HEK293 (cell line): Measurements from ENCODE around the gene TMEM271.

Experiments
- CTCF ChIP-seq: fragments of 450-650 bp; formaldehyde crosslinking; IDR thresholded peaks from 2 replicates; pipeline ENCODE4 v1.5.1; 2016; ENCODE audit warnings: missing biosample characterization, missing genetic modification characterization
- ZNF10 ChIP-seq: fragments of 450-650 bp; formaldehyde crosslinking; IDR thresholded peaks from 2 replicates; pipeline ENCODE4 v1.5.1; 2017; ENCODE audit warnings: missing biosample characterization, missing genetic modification characterization
- ZNF521 ChIP-seq: fragments of 450-650 bp; formaldehyde crosslinking; IDR thresholded peaks from 2 replicates; pipeline ENCODE4 v1.5.1; 2017; ENCODE audit warnings: missing biosample characterization, mild to moderate bottlenecking, missing genetic modification characterization
- ZNF623 ChIP-seq: fragments of 450-650 bp; formaldehyde crosslinking; IDR thresholded peaks from 2 replicates; pipeline ENCODE4 v1.5.1; 2016; ENCODE audit warnings: missing biosample characterization, missing genetic modification characterization
- ZNF670 ChIP-seq: fragments of 450-650 bp; formaldehyde crosslinking; IDR thresholded peaks from 2 replicates; pipeline ENCODE4 v1.5.1; 2016; ENCODE audit warnings: missing biosample characterization, missing genetic modification characterization, low read depth
- TF ChIP-seq, protein P1 (sequence below): sonication (generic); formaldehyde crosslinking; IDR thresholded peaks from 2 replicates; pipeline ENCODE4 v1.8.1; 2022; ENCODE audit warnings: mild to moderate bottlenecking, moderate library complexity, missing genetic modification reagents

DNA sequence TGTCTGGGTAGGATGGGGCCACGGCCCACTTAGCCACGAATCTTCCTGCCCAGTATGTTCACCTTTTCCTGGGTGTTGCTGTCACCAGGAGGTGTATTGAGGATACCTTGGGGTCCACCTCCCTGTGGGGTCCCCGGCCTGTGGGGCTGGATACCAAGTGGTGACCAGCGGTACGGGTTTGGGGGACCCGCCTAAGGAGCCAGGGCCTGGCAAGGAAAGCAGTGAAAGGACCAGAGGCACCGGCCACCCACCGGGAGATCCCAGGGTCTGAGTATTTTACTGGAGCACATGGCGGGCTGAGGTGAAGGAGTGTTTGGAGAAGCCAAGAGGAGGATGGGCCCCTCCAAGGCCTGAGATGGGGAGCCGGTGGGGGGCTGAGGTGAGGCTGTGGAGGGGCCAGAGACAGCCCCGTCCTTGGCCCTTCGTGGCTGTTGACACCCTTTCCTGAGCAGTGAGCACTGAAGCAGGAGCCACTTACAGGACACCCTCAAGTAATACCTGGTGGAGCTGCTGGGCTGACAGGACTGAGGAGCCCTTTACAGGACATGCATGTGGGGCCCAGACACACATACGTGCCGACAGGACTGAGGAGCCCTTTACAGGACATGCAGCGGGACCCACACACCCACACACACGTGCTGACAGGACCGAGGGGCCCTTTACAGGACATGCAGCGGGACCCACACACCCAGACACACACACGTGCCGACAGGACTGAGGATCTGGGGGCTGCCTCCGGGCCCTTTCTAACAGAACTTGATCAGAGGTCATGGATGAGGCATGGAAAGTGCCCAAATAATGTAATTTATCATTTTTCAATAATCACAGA, 38.4 kb downstream of the TMEM271 start:
- TF ChIP-seq ZNF623 (tag by site-specific recombination), result no peak
- no peak for TF ChIP-seq ZNF521
- no peak for TF ChIP-seq ZNF670 (tag by site-specific recombination)
- TF ChIP-seq CTCF (tag by site-specific recombination), result no peak
- TF ChIP-seq, protein P1, sequence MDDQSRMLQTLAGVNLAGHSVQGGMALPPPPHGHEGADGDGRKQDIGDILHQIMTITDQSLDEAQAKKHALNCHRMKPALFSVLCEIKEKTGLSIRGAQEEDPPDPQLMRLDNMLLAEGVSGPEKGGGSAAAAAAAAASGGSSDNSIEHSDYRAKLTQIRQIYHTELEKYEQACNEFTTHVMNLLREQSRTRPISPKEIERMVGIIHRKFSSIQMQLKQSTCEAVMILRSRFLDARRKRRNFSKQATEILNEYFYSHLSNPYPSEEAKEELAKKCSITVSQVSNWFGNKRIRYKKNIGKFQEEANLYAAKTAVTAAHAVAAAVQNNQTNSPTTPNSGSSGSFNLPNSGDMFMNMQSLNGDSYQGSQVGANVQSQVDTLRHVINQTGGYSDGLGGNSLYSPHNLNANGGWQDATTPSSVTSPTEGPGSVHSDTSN, result no peak
- no peak for TF ChIP-seq ZNF10 (tag by site-specific recombination)
